Measurements from ENCODE around the gene APP. TPM values are rescaled to one million over a fixed set of nuclear protein-coding genes. Genes with fewer than 3 reads are reported as not detected.

The APP gene
- total RNA-seq, 2 donors from 2014 or later: 460 to 557 TPM

GRCh38 chr21:25936776-25937175, 233.8 kb downstream of the APP start:
- no peak overlapping the region for H3K9ac ChIP-seq (ENCODE audit: extremely low read depth, low read length, poor library complexity, severe bottlenecking)
- Mint-ChIP-seq H3K4me3 (no peak overlapping the region), H3K27ac (no peak overlapping the region), H3K27me3 (ENCODE audit: insufficient read depth) (no peaks in the 10 kb centered on the region), H3K9me3 (no peaks in the 10 kb centered on the region), H3K4me1 (peaks cover 17% of the 10 kb centered on the region), H3K36me3 (ENCODE audit: low read depth) (peaks cover 35% of the 10 kb centered on the region)
- TF ChIP-seq CTCF (conservative IDR thresholded peaks at IDR 0.05): no peak
- H3K27ac ChIP-seq (ENCODE audit: low read depth, low read length): no peak overlapping the region
- H3K9me3 ChIP-seq (ENCODE audit: control insufficient read depth, low read length): no peaks in the 10 kb centered on the region
- DNase-seq: no peak
- H3K4me1 ChIP-seq (ENCODE audit: control insufficient read depth, insufficient read depth, low read length): peaks cover 4% of the 10 kb centered on the region
- whole genome bisulfite sequencing, 2 experiments (ENCODE audit: insufficient coverage in 1 of 2, insufficient read length in 1 of 2): 91 to 92% methylated on average over 2 of the region's 2 CpGs
- no peak overlapping the region for H3K4me3 ChIP-seq (ENCODE audit: low read length)
- no peaks in the 10 kb centered on the region for H3K27me3 ChIP-seq (ENCODE audit: control insufficient read depth, insufficient read depth, low read length, poor library complexity, severe bottlenecking)
- peaks cover 30% of the 10 kb centered on the region for H3K36me3 ChIP-seq (ENCODE audit: control insufficient read depth, insufficient read depth, low read length)

GRCh38 chr21:25934771-25935224, 235.8 kb downstream of the APP start:
- peaks cover 4% of the 10 kb centered on the region for H3K4me1 ChIP-seq (ENCODE audit: control insufficient read depth, insufficient read depth, low read length)
- Mint-ChIP-seq H3K4me3 (no peak overlapping the region), H3K27me3 (ENCODE audit: insufficient read depth) (no peaks in the 10 kb centered on the region), H3K9me3 (no peaks in the 10 kb centered on the region), H3K4me1 (peaks cover 15% of the 10 kb centered on the region), H3K27ac (peak overlapping the region; percentile 60), H3K36me3 (ENCODE audit: low read depth) (peaks cover 46% of the 10 kb centered on the region)
- H3K27ac ChIP-seq (ENCODE audit: low read depth, low read length): no peak overlapping the region
- DNase-seq: no peak
- no peak overlapping the region for H3K9ac ChIP-seq (ENCODE audit: extremely low read depth, low read length, poor library complexity, severe bottlenecking)
- TF ChIP-seq CTCF (conservative IDR thresholded peaks at IDR 0.05): no peak
- 96 to 100% methylated on average over 1 to 4 of the region's 4 CpGs for WGBS, 2 experiments (ENCODE audit: insufficient coverage in 1 of 2, insufficient read length in 1 of 2)
- H3K27me3 ChIP-seq (ENCODE audit: control insufficient read depth, insufficient read depth, low read length, poor library complexity, severe bottlenecking): no peaks in the 10 kb centered on the region
- no peak overlapping the region for H3K4me3 ChIP-seq (ENCODE audit: low read length)
- H3K36me3 ChIP-seq (ENCODE audit: control insufficient read depth, insufficient read depth, low read length): peaks cover 31% of the 10 kb centered on the region
- H3K9me3 ChIP-seq (ENCODE audit: control insufficient read depth, low read length): no peaks in the 10 kb centered on the region

- no peak overlapping the region for H3K4me3 Mint-ChIP-seq
- H3K27me3 Mint-ChIP-seq (ENCODE audit: insufficient read depth): no peaks in the 10 kb centered on the region
- no peaks in the 10 kb centered on the region for H3K9me3 Mint-ChIP-seq
- no peak for TF ChIP-seq CTCF (conservative IDR thresholded peaks at IDR 0.05)
- no peak overlapping the region for H3K27ac ChIP-seq (ENCODE audit: low read depth, low read length)
- H3K9ac ChIP-seq (ENCODE audit: extremely low read depth, low read length, poor library complexity, severe bottlenecking): no peak overlapping the region
- no peak overlapping the region for H3K4me3 ChIP-seq (ENCODE audit: low read length)
- DNase-seq: no peak
- no peak overlapping the region for H3K27ac Mint-ChIP-seq
- no peaks in the 10 kb centered on the region for H3K9me3 ChIP-seq (ENCODE audit: control insufficient read depth, low read length)
- peaks cover 9% of the 10 kb centered on the region for H3K4me1 Mint-ChIP-seq
- H3K36me3 ChIP-seq (ENCODE audit: control insufficient read depth, insufficient read depth, low read length): peaks cover 37% of the 10 kb centered on the region
- WGBS, 2 experiments (ENCODE audit: insufficient coverage in 1 of 2, insufficient read length in 1 of 2): 90 to 100% methylated on average over 3 to 5 of the region's 6 CpGs
- H3K27me3 ChIP-seq (ENCODE audit: control insufficient read depth, insufficient read depth, low read length, poor library complexity, severe bottlenecking): no peaks in the 10 kb centered on the region
- H3K4me1 ChIP-seq (ENCODE audit: control insufficient read depth, insufficient read depth, low read length): peaks cover 2% of the 10 kb centered on the region
- peaks cover 50% of the 10 kb centered on the region for H3K36me3 Mint-ChIP-seq (ENCODE audit: low read depth)
Observed at GRCh38 chr21:25934130-25934529, 236.4 kb downstream of the APP start.

All from endodermal cell (in vitro differentiated cells).